CD4-positive, alpha-beta T cell (primary cell): ENCODE measurements around the gene DHDH. TPM values are rescaled to one million over a fixed set of nuclear protein-coding genes. Genes with fewer than 3 reads are reported as not detected.
"Not testable (repeated sequence)": the region's sequence is repeated elsewhere in the genome, so short reads cannot be mapped to it uniquely, and the experiment has no call there.

ENCODE experiments used
- ATAC-seq: fragments of 200-7000 bp; cut with Tn5 transposase; one replicate; pipeline ENCODE4 v1.10.0; 2022; ENCODE audit warnings: mild to moderate bottlenecking; ENCODE audit not compliant: poor library complexity
- CTCF ChIA-PET: fragments of 350-600 bp; sonication (Branson Sonifier 250); formaldehyde crosslinking; loops from one replicate; lab custom pipeline; 2021; ENCODE audit warnings: antibody characterized with exemption, inconsistent platforms; lab: Charles Lee
- POLR2A ChIA-PET: fragments of 350-600 bp; sonication (Branson Sonifier 250); formaldehyde crosslinking; loops from one replicate; lab custom pipeline; 2021; ENCODE audit warnings: antibody characterized with exemption, inconsistent platforms; lab: Charles Lee
- DNase-seq, 14 experiments: peaks; one replicate each; pipeline ENCODE4 v3.0.0-alpha.2; 2013 to 2020; ENCODE audit warnings: mixed read lengths in 2 of 14
- H3K27ac ChIP-seq, 2 donors: one replicate each; pipeline versions ENCODE4 v1.5.1 to v1.7.0; 2013; ENCODE audit warnings: low read length in 2 of 2, low read depth in 1 of 2, mild to moderate bottlenecking in 1 of 2
- H3K27me3 ChIP-seq, 2 experiments: 1 replicate in 1 of 2; 2 replicates in 1 of 2; pipeline versions ENCODE4 v1.6.1 to v1.7.0; 2013; ENCODE audit warnings: low read length in 2 of 2, control low read depth in 1 of 2, mild to moderate bottlenecking in 1 of 2, moderate library complexity in 1 of 2; ENCODE audit not compliant: insufficient read depth in 2 of 2, control insufficient read depth in 1 of 2
- H3K36me3 ChIP-seq: one replicate; pipeline ENCODE4 v1.6.1; 2013; ENCODE audit warnings: low read length, control low read depth; ENCODE audit not compliant: insufficient read depth
- H3K4me1 ChIP-seq: one replicate; pipeline ENCODE4 v1.6.1; 2013; ENCODE audit warnings: low read length, control low read depth; ENCODE audit not compliant: insufficient read depth
- H3K4me3 ChIP-seq: one replicate; pipeline ENCODE4 v1.5.1; 2013; ENCODE audit warnings: mild to moderate bottlenecking, low read length, moderate library complexity
- H3K9me3 ChIP-seq, 2 experiments: 1 replicate in 1 of 2; 2 replicates in 1 of 2; pipeline versions ENCODE4 v1.6.1 to v1.7.0; 2013; ENCODE audit warnings: low read length in 2 of 2, mild to moderate bottlenecking in 2 of 2, control low read depth in 1 of 2, moderate library complexity in 1 of 2; ENCODE audit not compliant: control insufficient read depth in 1 of 2, insufficient read depth in 1 of 2
- H3K27ac Mint-ChIP-seq: one replicate; pipeline ENCODE4 v1.8.0; 2020; ENCODE audit warnings: mixed read lengths
- H3K27me3 Mint-ChIP-seq: one replicate; pipeline ENCODE4 v1.8.0; 2021; ENCODE audit warnings: mixed read lengths
- H3K36me3 Mint-ChIP-seq: one replicate; pipeline ENCODE4 v1.8.0; 2021; ENCODE audit warnings: low read depth, mixed read lengths
- H3K4me1 Mint-ChIP-seq: one replicate; pipeline ENCODE4 v1.8.0; 2021; ENCODE audit warnings: low read depth, mixed read lengths
- H3K4me3 Mint-ChIP-seq: one replicate; pipeline ENCODE4 v1.8.0; 2020; ENCODE audit warnings: mild to moderate bottlenecking, mixed read lengths
- H3K9me3 Mint-ChIP-seq: one replicate; pipeline ENCODE4 v1.8.0; 2020; ENCODE audit warnings: mixed read lengths
- intact Hi-C, 2 experiments: fragments of 100-400 bp; cut with DNase I in 1 of 2; cut with micrococcal nuclease in 1 of 2; formaldehyde crosslinking; loops; one replicate each; pipeline versions ENCODE4 v1.15.1 to v1.9.0; 2023 to 2025; cut with DNase I, micrococcal nuclease
- total RNA-seq, 174 experiments: library from RNA in 2 of 174; stranded (reverse) in 2 of 174; gene quantifications; one replicate each; pipeline ENCODE4 v1.2.3 and lab custom pipeline; 2021 to 2026
- TF ChIP-seq, protein P1 (sequence below): fragments of 200-600 bp; IDR thresholded peaks from one replicate; pipeline ENCODE4 v1.8.0; 2022; ENCODE audit warnings: antibody characterized with exemption, mild to moderate bottlenecking

Gene DHDH
- total RNA-seq, 2 experiments from 2014 or later = 1.1 to 1.8 TPM

- Histone ChIP-seq H3K4me1 (peaks cover 15% of the 10 kb centered on the region), H3K27me3 (no peaks in the 10 kb centered on the region), H3K27ac (no peak overlapping the region), H3K9me3 (no peaks in the 10 kb centered on the region), H3K36me3 (peaks cover 58% of the 10 kb centered on the region), H3K4me3 (no peak overlapping the region)
- TF ChIP-seq, protein P1, sequence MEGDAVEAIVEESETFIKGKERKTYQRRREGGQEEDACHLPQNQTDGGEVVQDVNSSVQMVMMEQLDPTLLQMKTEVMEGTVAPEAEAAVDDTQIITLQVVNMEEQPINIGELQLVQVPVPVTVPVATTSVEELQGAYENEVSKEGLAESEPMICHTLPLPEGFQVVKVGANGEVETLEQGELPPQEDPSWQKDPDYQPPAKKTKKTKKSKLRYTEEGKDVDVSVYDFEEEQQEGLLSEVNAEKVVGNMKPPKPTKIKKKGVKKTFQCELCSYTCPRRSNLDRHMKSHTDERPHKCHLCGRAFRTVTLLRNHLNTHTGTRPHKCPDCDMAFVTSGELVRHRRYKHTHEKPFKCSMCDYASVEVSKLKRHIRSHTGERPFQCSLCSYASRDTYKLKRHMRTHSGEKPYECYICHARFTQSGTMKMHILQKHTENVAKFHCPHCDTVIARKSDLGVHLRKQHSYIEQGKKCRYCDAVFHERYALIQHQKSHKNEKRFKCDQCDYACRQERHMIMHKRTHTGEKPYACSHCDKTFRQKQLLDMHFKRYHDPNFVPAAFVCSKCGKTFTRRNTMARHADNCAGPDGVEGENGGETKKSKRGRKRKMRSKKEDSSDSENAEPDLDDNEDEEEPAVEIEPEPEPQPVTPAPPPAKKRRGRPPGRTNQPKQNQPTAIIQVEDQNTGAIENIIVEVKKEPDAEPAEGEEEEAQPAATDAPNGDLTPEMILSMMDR = no peak
- Mint-ChIP-seq H3K27ac (no peak overlapping the region), H3K27me3 (no peaks in the 10 kb centered on the region), H3K9me3 (no peaks in the 10 kb centered on the region), H3K4me3 (no peak overlapping the region), H3K4me1 (peaks cover 11% of the 10 kb centered on the region), H3K36me3 (peaks cover 70% of the 10 kb centered on the region)
- ATAC-seq (no peak), DNase-seq (no peak)
- intact Hi-C loops = no loop called here
- ChIA-PET POLR2A (no interaction called here), CTCF (interaction anchor here (0.6 kb wide), 1 partner anchor 31 kb away, joined by 3 read pairs; no protein-coding TSS in a partner anchor)
Measured at GRCh38 chr19:48906324-48906723, 27.2 kb upstream of the DHDH start.

DNA sequence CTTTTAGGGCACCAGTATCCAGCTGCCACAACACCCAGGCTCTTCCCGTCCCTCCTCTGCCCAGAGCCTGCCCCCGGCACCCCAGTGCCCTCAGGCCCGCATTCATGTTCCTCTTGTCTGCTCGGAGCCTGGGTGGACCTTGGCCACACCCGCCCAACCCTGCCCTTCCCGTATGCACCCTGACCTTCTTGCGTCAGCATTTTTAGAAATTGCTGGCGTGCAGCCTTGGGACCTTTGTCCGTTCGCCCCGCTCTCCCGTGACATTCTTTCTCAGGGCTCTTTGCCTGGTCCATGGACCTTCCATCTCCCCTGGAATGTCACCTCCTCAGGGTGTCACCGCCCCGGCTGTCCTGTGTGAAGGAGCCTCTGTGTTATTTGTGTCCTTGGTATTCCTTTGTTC, 25.8 kb upstream of the DHDH start:
- peaks cover 72% of the 10 kb centered on the region for H3K36me3 Mint-ChIP-seq
- DNase-seq (no peak), ATAC-seq (no peak)
- Histone ChIP-seq H3K27ac (no peak overlapping the region), H3K4me3 (no peak overlapping the region), H3K4me1 (peaks cover 2% of the 10 kb centered on the region), H3K9me3 (no peaks in the 10 kb centered on the region), H3K36me3 (peaks cover 61% of the 10 kb centered on the region), H3K27me3 (no peaks in the 10 kb centered on the region)
- intact Hi-C loops = no loop called here
- TF ChIP-seq, protein P1 = no peak
- H3K4me1 Mint-ChIP-seq = peaks cover 1% of the 10 kb centered on the region
- CTCF ChIA-PET = no interaction called here
- no peak overlapping the region for H3K27ac Mint-ChIP-seq
- H3K4me3 Mint-ChIP-seq = no peak overlapping the region
- POLR2A ChIA-PET = no interaction called here
- H3K27me3 Mint-ChIP-seq = no peaks in the 10 kb centered on the region
- no peaks in the 10 kb centered on the region for H3K9me3 Mint-ChIP-seq

GRCh38 chr19:48909424-48910077, 23.9 kb upstream of the DHDH start:
- H3K4me1 Mint-ChIP-seq, H3K27me3 Mint-ChIP-seq, CTCF ChIA-PET, POLR2A ChIA-PET, H3K4me3 ChIP-seq, ATAC-seq, H3K9me3 Mint-ChIP-seq, H3K9me3 ChIP-seq, H3K27ac ChIP-seq, H3K4me1 ChIP-seq, H3K27me3 ChIP-seq, DNase-seq, H3K27ac Mint-ChIP-seq, intact Hi-C loops, H3K4me3 Mint-ChIP-seq: not testable (repeated sequence)
- H3K36me3 Mint-ChIP-seq = peaks cover 81% of the 10 kb centered on the region
- peaks cover 75% of the 10 kb centered on the region for H3K36me3 ChIP-seq

DNA sequence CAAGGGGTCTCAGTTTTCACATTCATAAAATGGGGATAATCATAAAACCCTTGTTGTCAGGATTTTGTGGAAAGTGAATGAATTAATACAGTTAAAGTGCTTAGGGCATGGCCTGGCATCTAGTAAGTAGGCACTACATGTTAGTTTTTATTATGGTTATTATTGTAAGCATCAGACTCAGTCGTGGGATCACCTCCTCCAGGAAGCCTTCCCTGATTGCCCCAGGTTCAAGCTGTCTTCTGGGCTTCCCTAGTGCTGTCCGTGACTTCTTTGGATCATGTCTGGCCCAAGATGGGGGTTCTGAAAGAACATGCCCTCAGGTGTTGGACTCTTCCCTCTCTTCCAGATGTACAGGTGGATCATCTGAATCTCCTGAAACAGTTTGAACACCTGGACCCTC, 22.7 kb upstream of the DHDH start:
- Mint-ChIP-seq H3K27ac (no peak overlapping the region), H3K36me3 (peaks cover 73% of the 10 kb centered on the region), H3K9me3 (no peaks in the 10 kb centered on the region), H3K4me1 (no peaks in the 10 kb centered on the region), H3K4me3 (no peak overlapping the region), H3K27me3 (no peaks in the 10 kb centered on the region)
- no peak for ATAC-seq
- H3K27me3 ChIP-seq = no peaks in the 10 kb centered on the region
- intact Hi-C loops = no loop called here
- H3K9me3 ChIP-seq = no peaks in the 10 kb centered on the region
- H3K4me3 ChIP-seq = no peak overlapping the region
- H3K36me3 ChIP-seq = peaks cover 69% of the 10 kb centered on the region
- DNase-seq = no peak
- ChIA-PET CTCF (no interaction called here), POLR2A (no interaction called here)
- TF ChIP-seq, protein P1 = no peak
- H3K27ac ChIP-seq = no peak overlapping the region
- no peaks in the 10 kb centered on the region for H3K4me1 ChIP-seq
